WTC11 (cell line): Measurements from ENCODE around the gene RNF167. TPM values are rescaled to one million over a fixed set of nuclear protein-coding genes. Genes with fewer than 3 reads are reported as not detected.

ENCODE experiments used
- ATAC-seq: fragments of 200-7000 bp; cut with Tn5 transposase; 2 replicates; pipeline ENCODE4 v1.10.0; 2021; ENCODE audit warnings: mild to moderate bottlenecking, moderate library complexity
- CTCF ChIA-PET: fragments of 300-600 bp; sonication (Branson Sonifier 250); formaldehyde crosslinking; loops from one replicate; lab custom pipeline; 2021; ENCODE audit warnings: antibody characterized with exemption; lab: Charles Lee
- POLR2A ChIA-PET: fragments of 350-600 bp; sonication (Branson Sonifier 250); formaldehyde crosslinking; loops from one replicate; lab custom pipeline; 2021; ENCODE audit warnings: antibody characterized with exemption; lab: Charles Lee
- DNase-seq: peaks from one replicate; pipeline ENCODE4 v3.0.0; 2021; ENCODE audit warnings: low spot score
- H3K27ac Mint-ChIP-seq: 2 replicates; pipeline ENCODE4 v1.8.0; 2021; ENCODE audit warnings: mixed read lengths
- H3K27me3 Mint-ChIP-seq: 2 replicates; pipeline ENCODE4 v1.8.0; 2021; ENCODE audit warnings: low read depth, mild to moderate bottlenecking, moderate library complexity, mixed read lengths
- H3K36me3 Mint-ChIP-seq: 2 replicates; pipeline ENCODE4 v1.8.0; 2021; ENCODE audit warnings: mixed read lengths
- H3K4me1 Mint-ChIP-seq: 2 replicates; pipeline ENCODE4 v1.8.0; 2022; ENCODE audit warnings: mixed read lengths
- H3K4me3 Mint-ChIP-seq: 2 replicates; pipeline ENCODE4 v1.8.0; 2021; ENCODE audit warnings: mild to moderate bottlenecking, moderate library complexity, mixed read lengths
- H3K9me3 Mint-ChIP-seq: 2 replicates; pipeline ENCODE4 v1.8.0; 2021; ENCODE audit warnings: mixed read lengths
- ATF1 ChIP-seq: sonication (generic); formaldehyde crosslinking; IDR thresholded peaks from 2 replicates; pipeline ENCODE4 v1.8.1; 2023; ENCODE audit warnings: mild to moderate bottlenecking, moderate library complexity, missing genetic modification reagents
- ATF2 ChIP-seq: sonication (generic); formaldehyde crosslinking; IDR thresholded peaks from 2 replicates; pipeline ENCODE4 v1.8.1; 2022; ENCODE audit warnings: low read depth, missing genetic modification reagents, borderline replicate concordance
- CDX4 ChIP-seq: fragments of 250-450 bp; sonication (Bioruptor Pico); IDR thresholded peaks from 2 replicates; pipeline ENCODE4 v1.9.0; 2021; ENCODE audit warnings: moderate library complexity, mild to moderate bottlenecking, inconsistent platforms, borderline replicate concordance
- CREM ChIP-seq: sonication (generic); formaldehyde crosslinking; IDR thresholded peaks from 2 replicates; pipeline ENCODE4 v1.8.1; 2022; ENCODE audit warnings: mild to moderate bottlenecking, missing genetic modification reagents, moderate library complexity
- E2F4 ChIP-seq: sonication (generic); formaldehyde crosslinking; IDR thresholded peaks from 2 replicates; pipeline ENCODE4 v1.8.1; 2022; ENCODE audit warnings: low read depth, mild to moderate bottlenecking, moderate library complexity, missing genetic modification reagents, borderline replicate concordance
- ETV6 ChIP-seq: sonication (generic); formaldehyde crosslinking; IDR thresholded peaks from 2 replicates; pipeline ENCODE4 v1.8.1; 2022; ENCODE audit warnings: mild to moderate bottlenecking, missing genetic modification reagents
- FOXK1 ChIP-seq: sonication (generic); formaldehyde crosslinking; IDR thresholded peaks from 2 replicates; pipeline ENCODE4 v1.8.0; 2022; ENCODE audit warnings: mild to moderate bottlenecking, moderate library complexity, missing genetic modification reagents
- HMGXB4 ChIP-seq: sonication (generic); formaldehyde crosslinking; IDR thresholded peaks from 2 replicates; pipeline ENCODE4 v1.8.1; 2023; ENCODE audit warnings: mild to moderate bottlenecking, moderate library complexity, missing genetic modification reagents
- JAZF1 ChIP-seq: fragments of 250-450 bp; sonication (Bioruptor Pico); IDR thresholded peaks from 2 replicates; pipeline ENCODE4 v1.9.0; 2021; ENCODE audit warnings: moderate library complexity, mild to moderate bottlenecking, inconsistent platforms
- JUN ChIP-seq: sonication (generic); formaldehyde crosslinking; IDR thresholded peaks from 2 replicates; pipeline ENCODE4 v1.8.0; 2023; ENCODE audit warnings: mild to moderate bottlenecking, missing genetic modification reagents
- MYBL2 ChIP-seq: sonication (generic); formaldehyde crosslinking; IDR thresholded peaks from 2 replicates; pipeline ENCODE4 v1.8.1; 2023; ENCODE audit warnings: mild to moderate bottlenecking, moderate library complexity, missing genetic modification reagents
- NFYB ChIP-seq: sonication (generic); formaldehyde crosslinking; conservative IDR thresholded peaks from 2 replicates; pipeline ENCODE4 v1.8.0; 2022; ENCODE audit warnings: low read depth, missing genetic modification reagents
- OVOL2 ChIP-seq: fragments of 250-450 bp; sonication (Bioruptor Pico); IDR thresholded peaks from 2 replicates; pipeline ENCODE4 v1.9.0; 2021; ENCODE audit warnings: mild to moderate bottlenecking, borderline replicate concordance
- PREB ChIP-seq: sonication (generic); formaldehyde crosslinking; IDR thresholded peaks from 2 replicates; pipeline ENCODE4 v1.8.1; 2022; ENCODE audit warnings: mild to moderate bottlenecking, missing genetic modification reagents, moderate library complexity, borderline replicate concordance
- SMAD3 ChIP-seq: sonication (generic); formaldehyde crosslinking; IDR thresholded peaks from 2 replicates; pipeline ENCODE4 v1.8.0; 2022; ENCODE audit warnings: missing genetic modification reagents, mild to moderate bottlenecking, borderline replicate concordance
- ZBTB43 ChIP-seq: sonication (generic); formaldehyde crosslinking; IDR thresholded peaks from 2 replicates; pipeline ENCODE4 v1.8.1; 2023; ENCODE audit warnings: mild to moderate bottlenecking, missing genetic modification reagents
- ZNF396 ChIP-seq: fragments of 250-450 bp; sonication (Bioruptor Pico); IDR thresholded peaks from 2 replicates; pipeline ENCODE4 v1.8.0; 2021; ENCODE audit warnings: mild to moderate bottlenecking, moderate library complexity, borderline replicate concordance
- ZNF416 ChIP-seq: fragments of 250-450 bp; sonication (Bioruptor Pico); IDR thresholded peaks from 2 replicates; pipeline ENCODE4 v1.9.0; 2021; ENCODE audit warnings: mild to moderate bottlenecking, inconsistent platforms
- ZNF532 ChIP-seq: fragments of 250-450 bp; sonication (Bioruptor Pico); IDR thresholded peaks from 2 replicates; pipeline ENCODE4 v1.9.0; 2021; ENCODE audit warnings: mild to moderate bottlenecking, borderline replicate concordance
- ZSCAN18 ChIP-seq: fragments of 250-450 bp; sonication (Bioruptor Pico); IDR thresholded peaks from 2 replicates; pipeline ENCODE4 v2.1.2; 2022; ENCODE audit warnings: mild to moderate bottlenecking, moderate library complexity
- total RNA-seq: library from RNA; stranded (reverse); gene quantifications from 3 replicates; pipeline ENCODE4 v1.2.3, GENCODE V29; 2021

RNF167 gene
- total RNA-seq, 1 experiment from 2014 or later, result 143 TPM

GRCh38 chr17:4940555-4941318 lies 669 bp downstream of the RNF167 start:
- TF ChIP-seq SMAD3 (CRISPR knock-in tag) (0 out of 2 replicates have a peak, but pooled peaks have one; percentile 17), ATF2 (CRISPR knock-in tag) (no peak), ETV6 (CRISPR knock-in tag) (peak; percentile 76)
- DNase-seq (peak; percentile 70), ATAC-seq (peak; percentile 38)
- Mint-ChIP-seq H3K4me3 (peak overlapping the region; percentile 96), H3K9me3 (no peaks in the 10 kb centered on the region), H3K27me3 (no peaks in the 10 kb centered on the region), H3K36me3 (peaks cover 51% of the 10 kb centered on the region), H3K27ac (peak overlapping the region; percentile 98), H3K4me1 (peaks cover 32% of the 10 kb centered on the region)
- ChIA-PET CTCF (interaction anchor here (0.5 to 2.6 kb wide), 16 partner anchors 10 to 498 kb away, joined by 3 to 38 read pairs (median 5); partner anchors contain the start of genes C1QBP, CAMTA2, CHRNE and ENO3), POLR2A (interaction anchor here (0.7 to 2.6 kb wide), 8 partner anchors 8 to 57 kb away, joined by 3 to 38 read pairs (median 3); partner anchors contain the start of genes CHRNE, GP1BA, INCA1 and KIF1C)

- H3K27ac Mint-ChIP-seq, result peak overlapping the region; percentile 98
- ChIA-PET POLR2A (interaction anchor here (2.6 kb wide), 1 partner anchor 26 kb away, joined by 38 read pairs; the partner anchor contains the start of gene SPAG7), CTCF (interaction anchor here (0.9 kb wide), 1 partner anchor 37 kb away, joined by 3 read pairs; no protein-coding TSS in a partner anchor)
- no peaks in the 10 kb centered on the region for H3K9me3 Mint-ChIP-seq
- no peaks in the 10 kb centered on the region for H3K27me3 Mint-ChIP-seq
- peaks cover 36% of the 10 kb centered on the region for H3K4me1 Mint-ChIP-seq
- no peak for DNase-seq
- peaks cover 52% of the 10 kb centered on the region for H3K36me3 Mint-ChIP-seq
- ATAC-seq, result no peak
- H3K4me3 Mint-ChIP-seq, result peak overlapping the region; percentile 96
- TF ChIP-seq ATF1, result no peak
- TF ChIP-seq CREM (CRISPR knock-in tag), result no peak
- TF ChIP-seq FOXK1 (CRISPR knock-in tag), result no peak
- TF ChIP-seq ZNF532 (CRISPR knock-in tag), result no peak
- no peak for TF ChIP-seq HMGXB4 (CRISPR knock-in tag)
- TF ChIP-seq JAZF1, result no peak
- no peak for TF ChIP-seq NFYB (CRISPR knock-in tag)
- no peak for TF ChIP-seq MYBL2 (CRISPR knock-in tag)
- no peak for TF ChIP-seq E2F4 (CRISPR knock-in tag)
- no peak for TF ChIP-seq ZNF396 (CRISPR knock-in tag)
- no peak for TF ChIP-seq ZBTB43 (CRISPR knock-in tag)
- no peak for TF ChIP-seq ZNF416 (CRISPR knock-in tag)
- TF ChIP-seq JUN, result no peak
- no peak for TF ChIP-seq ZSCAN18 (CRISPR knock-in tag)
- no peak for TF ChIP-seq CDX4
- TF ChIP-seq OVOL2, result no peak
- no peak for TF ChIP-seq PREB (CRISPR knock-in tag)
Measured at GRCh38 chr17:4941319-4941610, 1.2 kb downstream of the RNF167 start.
